Heart left ventricle (tissue), 13 donors: ENCODE data around the gene KNSTRN.

Source experiments
- POLR2A ChIP-seq, 2 donors: fragments of 450-650 bp; IDR thresholded peaks; one replicate each; pipeline ENCODE4 v1.6.1; 2017; ENCODE audit warnings: antibody characterized with exemption in 2 of 2, mild to moderate bottlenecking in 2 of 2, moderate library complexity in 2 of 2
- TF ChIP-seq, protein P1 (sequence below), 12 donors: fragments of 200-600 bp; sonication (generic) in 4 of 12; IDR thresholded peaks; one replicate each; pipeline versions ENCODE4 v1.5.0 to v1.8.0; 2018 to 2022; ENCODE audit warnings: antibody characterized with exemption in 12 of 12, mild to moderate bottlenecking in 5 of 12
- donor health status: ischemic (EF 13 %, LVEDD 7.1; RV severe dilation, severe dysfunction).
- donor health status: DM: no; HTN: yes; CAD: no.
- donor health status: DM: no; HTN: no; CAD: no.
- donor health status: ischemic (EF 25% LVEDD 6.9; RV normal size, moderate dysfunction).
- donor health status: ischemic (EF 25% LVEDD 5.7; RV mildly dilated, moderate dysfunction).
- donor health status: ischemic (EF 35%, LVEDD 5.7; RV mildly dilated, moderate dysfunction).
- donor health status: nonischemic (EF 11% LVEDD 7.7; RV severe dilation, severe dysfunction).
- donor health status: DM: yes; HTN: yes; CAD: no.
- donor health status: PGD.
- donor health status: ischemic (EF 29% LVEDD 5.4; RV normal size, mild dysfunction).
- donor health status: nonischemic (EF 23%, LVEDD 6.1; RV moderate dilation, normal function).

DNA sequence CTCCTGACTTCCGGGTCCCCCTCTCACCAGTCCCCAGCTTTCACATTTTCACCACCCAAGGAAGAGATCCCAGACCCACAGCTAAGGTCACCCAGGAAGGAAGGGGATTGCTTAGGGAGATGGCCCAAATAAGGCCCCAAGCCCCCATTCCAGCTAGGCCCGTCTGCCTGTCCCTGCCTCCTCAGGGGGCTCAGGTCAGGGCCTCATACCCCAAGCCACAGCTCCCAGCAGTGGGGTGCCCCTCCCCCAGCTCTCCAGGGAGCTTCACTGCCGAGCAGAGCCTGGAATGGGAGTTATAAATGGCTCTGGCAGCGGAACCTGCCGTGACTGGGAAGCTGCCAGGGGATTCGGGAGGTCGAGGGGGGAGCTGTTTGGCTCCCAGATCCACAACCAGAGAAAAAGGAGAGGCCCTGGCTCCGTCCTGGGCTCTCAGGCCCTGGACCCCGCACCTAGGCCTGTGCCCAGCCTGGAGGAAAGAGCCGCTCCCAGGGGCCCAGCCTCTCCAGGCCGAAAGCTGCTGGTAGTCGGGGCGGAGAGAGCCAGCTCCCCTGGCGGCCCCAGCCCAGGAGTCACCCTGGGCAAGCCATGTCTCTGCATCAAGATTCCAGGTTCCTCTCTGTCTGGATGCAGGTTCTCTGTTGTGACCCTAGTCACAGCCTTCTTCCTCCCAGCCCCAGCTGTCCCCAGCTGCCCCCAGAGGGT, 42.3 kb upstream of the KNSTRN start:
- TF ChIP-seq, protein P1, sequence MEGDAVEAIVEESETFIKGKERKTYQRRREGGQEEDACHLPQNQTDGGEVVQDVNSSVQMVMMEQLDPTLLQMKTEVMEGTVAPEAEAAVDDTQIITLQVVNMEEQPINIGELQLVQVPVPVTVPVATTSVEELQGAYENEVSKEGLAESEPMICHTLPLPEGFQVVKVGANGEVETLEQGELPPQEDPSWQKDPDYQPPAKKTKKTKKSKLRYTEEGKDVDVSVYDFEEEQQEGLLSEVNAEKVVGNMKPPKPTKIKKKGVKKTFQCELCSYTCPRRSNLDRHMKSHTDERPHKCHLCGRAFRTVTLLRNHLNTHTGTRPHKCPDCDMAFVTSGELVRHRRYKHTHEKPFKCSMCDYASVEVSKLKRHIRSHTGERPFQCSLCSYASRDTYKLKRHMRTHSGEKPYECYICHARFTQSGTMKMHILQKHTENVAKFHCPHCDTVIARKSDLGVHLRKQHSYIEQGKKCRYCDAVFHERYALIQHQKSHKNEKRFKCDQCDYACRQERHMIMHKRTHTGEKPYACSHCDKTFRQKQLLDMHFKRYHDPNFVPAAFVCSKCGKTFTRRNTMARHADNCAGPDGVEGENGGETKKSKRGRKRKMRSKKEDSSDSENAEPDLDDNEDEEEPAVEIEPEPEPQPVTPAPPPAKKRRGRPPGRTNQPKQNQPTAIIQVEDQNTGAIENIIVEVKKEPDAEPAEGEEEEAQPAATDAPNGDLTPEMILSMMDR (IDR thresholded peaks at IDR 0.05): peak in 2 of 12 donors; percentile 13 to 23
- TF ChIP-seq POLR2A (IDR thresholded peaks at IDR 0.05): no peak
